GM12878 (cell line): ENCODE measurements around the gene METAP1D. TPM values are rescaled to one million over a fixed set of nuclear protein-coding genes. Genes with fewer than 3 reads are reported as not detected.

Experiments used
- BRCA1 ChIP-seq: IDR thresholded peaks from 2 replicates; pipeline ENCODE4 v1.6.1; 2011; ENCODE audit warnings: low read depth, low read length, improper control_type of control experiment
- CHD4 ChIP-seq: fragments of 200-600 bp; sonication (generic); IDR thresholded peaks from 2 replicates; pipeline ENCODE4 v1.6.1; 2016; ENCODE audit warnings: mild to moderate bottlenecking
- EP300 ChIP-seq, 2 experiments: fragments of 150-350 bp in 1 of 2; IDR thresholded peaks; 2 replicates each; pipeline ENCODE4 v1.6.1; 2011 to 2012; ENCODE audit warnings: low read depth in 2 of 2, low read length in 2 of 2, borderline replicate concordance in 1 of 2, improper control_type of control experiment in 1 of 2, inconsistent platforms in 1 of 2; ENCODE audit not compliant: control insufficient read depth in 1 of 2
- HCFC1 ChIP-seq: fragments of 150-350 bp; IDR thresholded peaks from 2 replicates; pipeline ENCODE4 v1.6.1; 2014; ENCODE audit warnings: low read length
- HDAC2 ChIP-seq: fragments of 200-600 bp; sonication (generic); IDR thresholded peaks from 2 replicates; pipeline ENCODE4 v1.6.1; 2017
- KAT2A ChIP-seq: conservative IDR thresholded peaks from 2 replicates; pipeline ENCODE4 v1.6.1; 2011; ENCODE audit warnings: low read depth, low read length; ENCODE audit not compliant: control insufficient read depth
- MXI1 ChIP-seq: fragments of 150-350 bp; IDR thresholded peaks from 2 replicates; pipeline ENCODE4 v1.6.1; 2011; ENCODE audit warnings: low read depth, mild to moderate bottlenecking, inconsistent platforms, low read length, improper control_type of control experiment
- NFIC ChIP-seq: IDR thresholded peaks from 2 replicates; pipeline ENCODE4 v1.6.1; 2012; ENCODE audit warnings: low read depth, mild to moderate bottlenecking, inconsistent platforms, low read length, moderate library complexity
- NR2C2 ChIP-seq: IDR thresholded peaks from 2 replicates; pipeline ENCODE4 v1.6.1; 2011; ENCODE audit warnings: borderline replicate concordance, low read depth; ENCODE audit not compliant: control insufficient read depth, insufficient read length
- PAX8 ChIP-seq: fragments of 450-650 bp; IDR thresholded peaks from 2 replicates; pipeline ENCODE4 v1.6.1; 2017; ENCODE audit warnings: mild to moderate bottlenecking, moderate library complexity
- RELA ChIP-seq: fragments of 450-650 bp; IDR thresholded peaks from 2 replicates; pipeline ENCODE4 v1.8.0; 2014; ENCODE audit warnings: borderline replicate concordance; ENCODE audit not compliant: partially characterized antibody
- SMC3 ChIP-seq: IDR thresholded peaks from 2 replicates; pipeline ENCODE4 v1.6.1; 2011; ENCODE audit warnings: low read length, improper control_type of control experiment, borderline replicate concordance
- SP1 ChIP-seq: IDR thresholded peaks from one replicate; pipeline ENCODE4 v1.6.1; 2011; ENCODE audit warnings: low read depth, low read length
- SREBF1 ChIP-seq: IDR thresholded peaks from 2 replicates; pipeline ENCODE4 v1.6.1; 2012; ENCODE audit warnings: mild to moderate bottlenecking, low read length
- ZNF217 ChIP-seq: fragments of 450-650 bp; IDR thresholded peaks from 2 replicates; pipeline ENCODE4 v1.6.1; 2017; ENCODE audit warnings: antibody characterized with exemption, mild to moderate bottlenecking
- ZNF24 ChIP-seq: fragments of 450-650 bp; IDR thresholded peaks from 2 replicates; pipeline ENCODE4 v1.6.1; 2017; ENCODE audit warnings: antibody characterized with exemption, mild to moderate bottlenecking
- polyA plus RNA-seq, 11 experiments: library from polyadenylated mRNA; depleted of rRNA in 4 of 11; unstranded in 6 of 11; stranded (reverse) in 5 of 11; fragments of >200 nt; fragmentation: Nextera tagmentation in 4 of 11; fragmentation: Illumina TruSeq in 1 of 11; extraction: Ambion mirVana in 4 of 11; extraction: Trizol in 1 of 11; gene quantifications; 1 replicate in 1 of 11; 2 replicates in 10 of 11; pipeline versions ENCODE4 v1.2.1 to v1.2.3, GENCODE V29; 2011 to 2016; ENCODE audit warnings: inconsistent platforms in 2 of 11, missing spikeins in 2 of 11, low read depth in 1 of 11
- total RNA-seq, 4 experiments: library from RNA; depleted of rRNA in 3 of 4; stranded (reverse); fragments of >200 nt in 3 of 4; fragmentation: Illumina TruSeq in 1 of 4; extraction: Trizol in 1 of 4; gene quantifications; 2 replicates each; pipeline versions ENCODE4 v1.2.1 to v1.2.3, GENCODE V29; 2013 to 2021
- TF ChIP-seq, protein P1 (sequence below): fragments of 450-650 bp; formaldehyde crosslinking; IDR thresholded peaks from 2 replicates; pipeline ENCODE4 v1.4.0; 2022; ENCODE audit warnings: mild to moderate bottlenecking, moderate library complexity

METAP1D gene
- total and polyA plus RNA-seq, 10 of the 15 experiments (the other 5 are each of a cell fraction or from before 2014, with no cell fraction given): 4.5 to 12.1 (median 7.8) TPM

GRCh38 chr2:172102391-172103359 is 102.9 kb downstream of the METAP1D start, which contains the start of gene DLX2 (continued):
- no peak for TF ChIP-seq PAX8
- TF ChIP-seq HCFC1: no peak
- TF ChIP-seq SP1: peak; percentile 20
- TF ChIP-seq, protein P1, sequence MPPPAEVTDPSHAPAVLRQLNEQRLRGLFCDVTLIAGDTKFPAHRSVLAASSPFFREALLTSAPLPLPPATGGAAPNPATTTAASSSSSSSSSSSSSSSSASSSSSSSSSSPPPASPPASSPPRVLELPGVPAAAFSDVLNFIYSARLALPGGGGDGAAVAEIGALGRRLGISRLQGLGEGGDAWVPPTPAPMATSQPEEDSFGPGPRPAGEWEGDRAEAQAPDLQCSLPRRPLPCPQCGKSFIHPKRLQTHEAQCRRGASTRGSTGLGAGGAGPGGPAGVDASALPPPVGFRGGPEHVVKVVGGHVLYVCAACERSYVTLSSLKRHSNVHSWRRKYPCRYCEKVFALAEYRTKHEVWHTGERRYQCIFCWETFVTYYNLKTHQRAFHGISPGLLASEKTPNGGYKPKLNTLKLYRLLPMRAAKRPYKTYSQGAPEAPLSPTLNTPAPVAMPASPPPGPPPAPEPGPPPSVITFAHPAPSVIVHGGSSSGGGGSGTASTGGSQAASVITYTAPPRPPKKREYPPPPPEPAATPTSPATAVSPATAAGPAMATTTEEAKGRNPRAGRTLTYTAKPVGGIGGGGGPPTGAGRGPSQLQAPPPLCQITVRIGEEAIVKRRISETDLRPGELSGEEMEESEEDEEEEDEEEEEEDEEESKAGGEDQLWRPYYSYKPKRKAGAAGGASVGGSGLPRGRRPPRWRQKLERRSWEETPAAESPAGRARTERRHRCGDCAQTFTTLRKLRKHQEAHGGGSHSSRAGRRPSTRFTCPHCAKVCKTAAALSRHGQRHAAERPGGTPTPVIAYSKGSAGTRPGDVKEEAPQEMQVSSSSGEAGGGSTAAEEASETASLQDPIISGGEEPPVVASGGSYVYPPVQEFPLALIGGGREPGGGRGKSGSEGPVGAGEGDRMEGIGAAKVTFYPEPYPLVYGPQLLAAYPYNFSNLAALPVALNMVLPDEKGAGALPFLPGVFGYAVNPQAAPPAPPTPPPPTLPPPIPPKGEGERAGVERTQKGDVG (CRISPR knock-in tag): no peak
- no peak for TF ChIP-seq CHD4
- TF ChIP-seq EP300 (IDR thresholded peaks at IDR 0.05; ENCODE audit: borderline replicate concordance in 1 of 2, control insufficient read depth in 1 of 2, low read depth in 2 of 2, low read length in 2 of 2): no peak
- no peak for TF ChIP-seq SREBF1
- TF ChIP-seq ZNF24: no peak
- no peak for TF ChIP-seq KAT2A
- TF ChIP-seq ZNF217: no peak
- TF ChIP-seq NR2C2: no peak
- no peak for TF ChIP-seq RELA
- TF ChIP-seq NFIC: no peak
- no peak for TF ChIP-seq BRCA1
- TF ChIP-seq SMC3: no peak; the same call in 1 of the 2 replicates
- TF ChIP-seq MXI1: peak; percentile 77
- no peak for TF ChIP-seq HDAC2
- TF ChIP-seq, all 136 proteins: peak for 36
